Sigmoid colon (tissue), 4 donors: ENCODE measurements around the gene PRDM10.

Experiments
- CTCF ChIP-seq, 4 experiments: fragments of 450-650 bp in 3 of 4; fragments of 200-600 bp in 1 of 4; IDR thresholded peaks; one replicate each; pipeline ENCODE4 v1.5.1; 2016 to 2019; ENCODE audit warnings: antibody characterized with exemption in 4 of 4, mild to moderate bottlenecking in 3 of 4, moderate library complexity in 2 of 4
- EP300 ChIP-seq, 4 donors: sonication (generic); formaldehyde crosslinking; IDR thresholded peaks; one replicate each; pipeline ENCODE4 v1.6.1; 2017; ENCODE audit warnings: antibody characterized with exemption in 4 of 4
- POLR2A ChIP-seq, 2 donors: fragments of 450-650 bp; IDR thresholded peaks; one replicate each; pipeline ENCODE4 v1.6.1; 2016; ENCODE audit warnings: antibody characterized with exemption in 2 of 2, mild to moderate bottlenecking in 2 of 2, moderate library complexity in 2 of 2
- POLR2AphosphoS5 ChIP-seq, 4 donors: sonication (generic); formaldehyde crosslinking; IDR thresholded peaks; one replicate each; pipeline ENCODE4 v1.6.1; 2017; ENCODE audit warnings: antibody characterized with exemption in 4 of 4

- no peak for TF ChIP-seq POLR2AphosphoS5 (IDR thresholded peaks at IDR 0.05)
- TF ChIP-seq POLR2A (IDR thresholded peaks at IDR 0.05): no peak
- no peak for TF ChIP-seq CTCF (IDR thresholded peaks at IDR 0.05)
- TF ChIP-seq EP300 (IDR thresholded peaks at IDR 0.05): no peak
Measured at GRCh38 chr11:130051082-130051481, 48.4 kb upstream of the PRDM10 start.
